Right ventricle myocardium inferior (tissue), 1 donor: Measurements from ENCODE around the gene PLSCR5. TPM values are rescaled to one million over a fixed set of nuclear protein-coding genes. Genes with fewer than 3 reads are reported as not detected.

Experiments used
- total RNA-seq: library from RNA; stranded (reverse); fragmentation: NEBNext Ultra II Directional; extraction: Animal tissue kit (Norgen Biotek cat#: 25700); gene quantifications from one replicate; pipeline ENCODE4 v1.2.1, GENCODE V29; 2021
- donor health status: DM: no; HTN: yes; CAD: no; lungs with severe emphysema.

The PLSCR5 gene
- total RNA-seq, 1 donor from 2014 or later: not detected

Other genes with a start within 250 kb of the PLSCR5 start
- gene PLSCR2, start 135.8 kb downstream of the PLSCR5 start, total RNA-seq: not detected
- gene PLSCR1, start 60.7 kb downstream of the PLSCR5 start, total RNA-seq: 29.9 TPM